Mucosa of rectum (tissue), 2 donors: ENCODE measurements around the gene CCSER1.
"Not testable (repeated sequence)": the region's sequence is repeated elsewhere in the genome, so short reads cannot be mapped to it uniquely, and the experiment has no call there.

Source experiments
- H3K27ac ChIP-seq, 2 donors: one replicate each; pipeline ENCODE4 v1.7.0; 2013; ENCODE audit warnings: inconsistent platforms in 2 of 2, low read depth in 2 of 2, low read length in 2 of 2
- H3K27me3 ChIP-seq, 2 donors: one replicate each; pipeline ENCODE4 v1.7.0; 2013; ENCODE audit warnings: low read length in 2 of 2; ENCODE audit not compliant: control insufficient read depth in 2 of 2, insufficient read depth in 2 of 2
- H3K36me3 ChIP-seq, 2 donors: one replicate each; pipeline ENCODE4 v1.7.0; 2013; ENCODE audit warnings: low read length in 2 of 2; ENCODE audit not compliant: control insufficient read depth in 2 of 2, insufficient read depth in 2 of 2
- H3K4me1 ChIP-seq, 2 donors: one replicate each; pipeline ENCODE4 v1.7.0; 2013; ENCODE audit warnings: low read length in 2 of 2, mild to moderate bottlenecking in 1 of 2; ENCODE audit not compliant: control insufficient read depth in 2 of 2, insufficient read depth in 2 of 2
- H3K4me3 ChIP-seq, 2 donors: one replicate each; pipeline ENCODE4 v1.7.0; 2013; ENCODE audit warnings: low read length in 2 of 2
- H3K9ac ChIP-seq, 2 donors: one replicate each; pipeline ENCODE4 v1.7.0; 2013; ENCODE audit warnings: low read length in 2 of 2, low read depth in 1 of 2, mild to moderate bottlenecking in 1 of 2
- H3K9me3 ChIP-seq, 2 donors: one replicate each; pipeline ENCODE4 v1.7.0; 2013; ENCODE audit warnings: low read length in 2 of 2; ENCODE audit not compliant: control insufficient read depth in 2 of 2
- donor health status: healthy.
- donor health status: Normal muscosa, but diverticular disease.

CCSER1 gene

GRCh38 chr4:90407897-90408296, 280.7 kb downstream of the CCSER1 start:
- H3K9ac ChIP-seq, H3K36me3 ChIP-seq, H3K9me3 ChIP-seq, H3K4me3 ChIP-seq, H3K27me3 ChIP-seq, H3K27ac ChIP-seq, H3K4me1 ChIP-seq: not testable (repeated sequence)

GRCh38 chr4:90412786-90413185, 285.6 kb downstream of the CCSER1 start:
- H3K27ac ChIP-seq, H3K4me3 ChIP-seq, H3K27me3 ChIP-seq, H3K4me1 ChIP-seq, H3K9me3 ChIP-seq, H3K9ac ChIP-seq, H3K36me3 ChIP-seq: not testable (repeated sequence)

- Histone ChIP-seq H3K27ac (no peak overlapping the region), H3K4me1 (no peaks in the 10 kb centered on the region), H3K4me3 (no peak overlapping the region), H3K27me3 (no peaks in the 10 kb centered on the region), H3K36me3 (no peaks in the 10 kb centered on the region), H3K9me3 (no peaks in the 10 kb centered on the region), H3K9ac (no peak overlapping the region)
Measured at GRCh38 chr4:90415116-90415515, 287.9 kb downstream of the CCSER1 start.

GRCh38 chr4:90419124-90419711, 292.0 kb downstream of the CCSER1 start:
- no peak overlapping the region for H3K4me3 ChIP-seq
- no peaks in the 10 kb centered on the region for H3K9me3 ChIP-seq
- H3K27me3 ChIP-seq = no peaks in the 10 kb centered on the region
- H3K4me1 ChIP-seq = no peaks in the 10 kb centered on the region
- no peaks in the 10 kb centered on the region for H3K36me3 ChIP-seq
- H3K27ac ChIP-seq = no peak overlapping the region
- H3K9ac ChIP-seq = no peak overlapping the region

DNA sequence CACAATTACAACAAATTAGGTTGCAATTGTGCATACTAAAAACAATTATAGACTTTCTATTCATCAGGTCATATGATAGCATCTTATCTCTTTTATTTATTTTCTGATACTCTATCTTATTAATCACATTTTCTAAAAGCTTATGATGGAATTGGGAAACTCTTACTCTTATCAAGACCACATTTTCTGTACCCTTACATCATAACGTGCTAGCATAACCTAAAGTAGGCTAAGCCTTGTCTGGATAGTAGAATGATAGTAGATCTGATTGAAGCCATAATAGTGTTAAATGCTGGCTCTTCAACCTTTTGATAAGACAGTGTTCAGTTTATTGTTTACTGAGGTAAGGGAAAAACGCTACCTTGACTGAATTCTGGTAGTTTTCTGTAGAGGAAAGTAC, 294.0 kb downstream of the CCSER1 start:
- no peaks in the 10 kb centered on the region for H3K9me3 ChIP-seq
- no peak overlapping the region for H3K27ac ChIP-seq
- no peaks in the 10 kb centered on the region for H3K27me3 ChIP-seq
- H3K4me3 ChIP-seq = no peak overlapping the region
- no peak overlapping the region for H3K9ac ChIP-seq
- no peaks in the 10 kb centered on the region for H3K36me3 ChIP-seq
- H3K4me1 ChIP-seq = no peaks in the 10 kb centered on the region

- H3K4me1 ChIP-seq = no peaks in the 10 kb centered on the region
- no peak overlapping the region for H3K9ac ChIP-seq
- no peak overlapping the region for H3K4me3 ChIP-seq
- H3K36me3 ChIP-seq = no peaks in the 10 kb centered on the region
- no peak overlapping the region for H3K27ac ChIP-seq
- H3K27me3 ChIP-seq = no peaks in the 10 kb centered on the region
- H3K9me3 ChIP-seq = no peaks in the 10 kb centered on the region
Measured at GRCh38 chr4:90425893-90426292, 298.7 kb downstream of the CCSER1 start.

DNA sequence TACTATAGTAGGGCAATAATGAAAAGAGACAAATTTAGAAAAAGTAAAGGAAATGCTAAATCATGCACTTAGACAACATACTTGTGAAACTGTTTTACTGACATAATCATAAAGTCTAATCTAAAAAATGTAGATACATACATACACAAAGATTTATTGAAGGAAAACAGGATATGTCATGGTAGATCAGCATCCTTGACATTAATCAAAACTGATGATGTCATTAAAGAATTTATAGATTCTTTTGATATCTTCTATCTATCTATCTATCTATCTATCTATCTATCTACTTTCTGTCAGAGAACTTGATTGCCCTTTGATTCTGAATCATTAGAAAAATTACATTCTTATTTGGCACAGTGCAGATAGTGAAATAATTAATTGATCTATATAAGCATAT, 311.3 kb downstream of the CCSER1 start:
- Histone ChIP-seq H3K9me3 (no peaks in the 10 kb centered on the region), H3K36me3 (no peaks in the 10 kb centered on the region), H3K27me3 (no peaks in the 10 kb centered on the region), H3K4me1 (no peaks in the 10 kb centered on the region), H3K9ac (no peak overlapping the region), H3K4me3 (no peak overlapping the region), H3K27ac (no peak overlapping the region)

GRCh38 chr4:90441770-90442169, 314.6 kb downstream of the CCSER1 start:
- no peak overlapping the region for H3K4me3 ChIP-seq
- no peak overlapping the region for H3K27ac ChIP-seq
- no peaks in the 10 kb centered on the region for H3K36me3 ChIP-seq
- no peaks in the 10 kb centered on the region for H3K27me3 ChIP-seq
- H3K4me1 ChIP-seq = no peaks in the 10 kb centered on the region
- H3K9me3 ChIP-seq = no peaks in the 10 kb centered on the region
- no peak overlapping the region for H3K9ac ChIP-seq

DNA sequence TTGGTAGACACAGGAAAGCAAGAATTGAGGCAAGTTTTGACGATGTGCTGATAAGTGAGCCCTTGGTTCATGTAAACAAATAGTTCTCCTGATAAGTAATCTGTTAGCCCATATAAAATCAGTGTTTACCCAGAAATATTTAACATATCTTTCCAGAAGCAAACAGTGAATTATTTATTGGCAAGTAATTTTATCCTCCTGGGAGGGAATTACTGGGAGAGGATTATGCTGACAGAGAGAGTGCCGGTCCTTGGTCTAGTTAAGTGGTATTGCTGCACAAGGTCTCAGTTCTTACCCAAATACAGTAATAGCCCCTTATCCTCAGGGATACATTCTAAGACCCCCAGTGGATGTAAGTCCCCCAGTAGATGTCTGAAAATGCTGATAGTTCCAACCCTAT, 315.4 kb downstream of the CCSER1 start:
- Histone ChIP-seq H3K27ac (no peak overlapping the region), H3K36me3 (no peaks in the 10 kb centered on the region), H3K9me3 (no peaks in the 10 kb centered on the region), H3K4me3 (no peak overlapping the region), H3K9ac (no peak overlapping the region), H3K4me1 (no peaks in the 10 kb centered on the region), H3K27me3 (no peaks in the 10 kb centered on the region)

DNA sequence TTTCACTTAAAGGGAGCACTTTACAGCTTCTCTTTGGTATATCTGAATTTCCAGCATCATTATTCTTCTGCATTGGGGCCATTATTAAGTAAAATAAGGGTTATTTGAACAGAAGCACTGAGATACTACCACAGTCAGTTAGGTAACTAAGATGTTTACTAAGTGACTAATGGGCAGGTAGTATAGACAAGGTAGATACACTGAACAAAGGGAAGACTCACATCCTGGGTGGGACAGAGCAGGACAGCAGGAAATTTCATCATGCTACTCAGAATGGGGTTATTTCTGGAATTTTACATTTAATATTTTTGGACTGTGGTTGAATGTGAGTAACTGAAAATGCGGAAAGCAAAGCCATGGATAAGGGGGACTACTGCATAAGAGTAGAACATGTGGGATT, 316.0 kb downstream of the CCSER1 start:
- H3K4me1 ChIP-seq = no peaks in the 10 kb centered on the region
- no peaks in the 10 kb centered on the region for H3K36me3 ChIP-seq
- no peaks in the 10 kb centered on the region for H3K27me3 ChIP-seq
- H3K9me3 ChIP-seq = no peaks in the 10 kb centered on the region
- H3K27ac ChIP-seq = no peak overlapping the region
- no peak overlapping the region for H3K9ac ChIP-seq
- no peak overlapping the region for H3K4me3 ChIP-seq

- Histone ChIP-seq H3K9ac (no peak overlapping the region), H3K27me3 (no peaks in the 10 kb centered on the region), H3K27ac (no peak overlapping the region), H3K9me3 (peaks cover 0 to 3% of the 10 kb centered on the region in 2 donors), H3K4me1 (no peaks in the 10 kb centered on the region), H3K36me3 (no peaks in the 10 kb centered on the region), H3K4me3 (no peak overlapping the region)
Measured at GRCh38 chr4:90444904-90445303, 317.7 kb downstream of the CCSER1 start.
